Transverse colon (tissue), 4 donors: ENCODE data around the gene RBM22. TPM values are rescaled to one million over a fixed set of nuclear protein-coding genes. Genes with fewer than 3 reads are reported as not detected.

Experiments
- DNase-seq: peaks from one replicate; pipeline ENCODE4 v3.0.0-alpha.2; 2019
- H3K27ac ChIP-seq, 4 donors: fragments of 200-600 bp; sonication (generic); 2 replicates each; pipeline ENCODE4 v1.5.1; 2016 to 2018; ENCODE audit warnings: inconsistent platforms in 4 of 4
- H3K27me3 ChIP-seq: fragments of 200-600 bp; sonication (generic); 2 replicates; pipeline ENCODE4 v1.5.1; 2017; ENCODE audit warnings: inconsistent platforms
- H3K36me3 ChIP-seq, 4 donors: fragments of 200-600 bp; sonication (generic); 2 replicates each; pipeline ENCODE4 v1.5.1; 2017 to 2019; ENCODE audit warnings: inconsistent platforms in 4 of 4
- H3K4me1 ChIP-seq, 4 donors: fragments of 200-600 bp; sonication (generic); 2 replicates each; pipeline ENCODE4 v1.5.1; 2017 to 2020; ENCODE audit warnings: inconsistent platforms in 4 of 4
- H3K4me3 ChIP-seq, 4 donors: fragments of 200-600 bp; sonication (generic); 1 replicate in 1 of 4; 2 replicates in 3 of 4; pipeline versions ENCODE4 v1.5.1 to v1.6.1; 2017 to 2019; ENCODE audit warnings: inconsistent platforms in 4 of 4
- H3K9me3 ChIP-seq, 2 donors: fragments of 200-600 bp; sonication (generic); 2 replicates each; pipeline ENCODE4 v1.5.1; 2017 to 2019; ENCODE audit warnings: inconsistent platforms in 2 of 2
- EP300 ChIP-seq: sonication (generic); formaldehyde crosslinking; IDR thresholded peaks from one replicate; pipeline ENCODE4 v1.6.1; 2017; ENCODE audit warnings: antibody characterized with exemption, low read depth
- POLR2A ChIP-seq: fragments of 450-650 bp; IDR thresholded peaks from one replicate; pipeline ENCODE4 v1.6.1; 2016; ENCODE audit warnings: antibody characterized with exemption, mild to moderate bottlenecking, moderate library complexity
- POLR2AphosphoS5 ChIP-seq, 3 donors: sonication (generic); formaldehyde crosslinking; IDR thresholded peaks; one replicate each; pipeline ENCODE4 v1.6.1; 2016; ENCODE audit warnings: antibody characterized with exemption in 3 of 3
- WGBS, 2 donors: methylation state at CpG; one replicate each; pipeline ENCODE4 v1.1.5; 2018; ENCODE audit warnings: low coverage in 1 of 2; 5-methylcytosine and 5-hydroxymethylcytosine counted together
- in situ Hi-C, 4 donors: fragments of 200-750 bp; cut with MboI; loops; one replicate each; pipeline versions ENCODE4 v1.15.0 to v1.15.1; 2017; ENCODE audit warnings: low sequenced_read_pairs in 3 of 4, low pct_ligation_motif_present in 1 of 4, low pct_unique_long_range_greater_than_20kb in 1 of 4
- intact Hi-C: fragments of 100-400 bp; cut with DNase I; formaldehyde crosslinking; loops from one replicate; pipeline ENCODE4 v1.15.1; 2023; ENCODE audit warnings: low total_unique reads
- total RNA-seq, 4 donors: library from RNA; depleted of rRNA; stranded (reverse); fragments of >200 nt; gene quantifications; one replicate each; pipeline ENCODE4 v1.1.0, GENCODE V29; 2016
- TF ChIP-seq, protein P1 (sequence below), 5 experiments: fragments of 200-600 bp in 3 of 5; fragments of 450-650 bp in 2 of 5; sonication (generic) in 3 of 5; IDR thresholded peaks; 1 replicate in 2 of 5; 2 replicates in 3 of 5; pipeline ENCODE4 v1.5.1; 2016 to 2017; ENCODE audit warnings: antibody characterized with exemption in 5 of 5, inconsistent platforms in 3 of 5, mild to moderate bottlenecking in 2 of 5, moderate library complexity in 1 of 5

Gene RBM22
- total RNA-seq, 4 donors from 2014 or later, result 22.1 to 40.6 (median 35.6) TPM

DNA sequence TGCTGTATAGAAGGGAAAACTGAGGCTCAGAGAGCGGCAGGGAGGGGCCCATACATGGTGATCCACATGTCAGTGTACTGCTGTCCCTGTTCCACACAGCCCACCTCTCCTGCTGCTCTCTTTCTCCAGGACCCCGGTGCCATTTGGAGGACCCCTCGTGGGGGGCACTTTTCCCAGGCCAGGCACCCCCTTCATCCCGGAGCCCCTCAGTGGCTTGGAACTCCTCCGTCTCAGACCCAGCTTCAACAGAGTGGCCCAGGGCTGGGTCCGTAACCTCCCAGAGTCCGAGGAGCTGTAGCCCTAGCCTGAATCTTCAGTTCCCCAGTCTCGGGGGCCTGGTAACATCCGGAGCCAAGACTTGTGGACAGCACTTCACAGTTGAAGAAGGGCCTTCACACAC, 24.3 kb downstream of the RBM22 start:
- no peaks in the 10 kb centered on the region for H3K9me3 ChIP-seq
- H3K36me3 ChIP-seq, result no peaks in the 10 kb centered on the region
- WGBS, 2 donors, result 89 to 100% methylated on average over 1 to 9 of the region's 9 CpGs
- in situ Hi-C loops, result no loop called here
- H3K4me3 ChIP-seq, result no peak overlapping the region
- TF ChIP-seq POLR2A (no peak), EP300 (no peak), POLR2AphosphoS5 (IDR thresholded peaks at IDR 0.05) (no peak)
- TF ChIP-seq, protein P1, sequence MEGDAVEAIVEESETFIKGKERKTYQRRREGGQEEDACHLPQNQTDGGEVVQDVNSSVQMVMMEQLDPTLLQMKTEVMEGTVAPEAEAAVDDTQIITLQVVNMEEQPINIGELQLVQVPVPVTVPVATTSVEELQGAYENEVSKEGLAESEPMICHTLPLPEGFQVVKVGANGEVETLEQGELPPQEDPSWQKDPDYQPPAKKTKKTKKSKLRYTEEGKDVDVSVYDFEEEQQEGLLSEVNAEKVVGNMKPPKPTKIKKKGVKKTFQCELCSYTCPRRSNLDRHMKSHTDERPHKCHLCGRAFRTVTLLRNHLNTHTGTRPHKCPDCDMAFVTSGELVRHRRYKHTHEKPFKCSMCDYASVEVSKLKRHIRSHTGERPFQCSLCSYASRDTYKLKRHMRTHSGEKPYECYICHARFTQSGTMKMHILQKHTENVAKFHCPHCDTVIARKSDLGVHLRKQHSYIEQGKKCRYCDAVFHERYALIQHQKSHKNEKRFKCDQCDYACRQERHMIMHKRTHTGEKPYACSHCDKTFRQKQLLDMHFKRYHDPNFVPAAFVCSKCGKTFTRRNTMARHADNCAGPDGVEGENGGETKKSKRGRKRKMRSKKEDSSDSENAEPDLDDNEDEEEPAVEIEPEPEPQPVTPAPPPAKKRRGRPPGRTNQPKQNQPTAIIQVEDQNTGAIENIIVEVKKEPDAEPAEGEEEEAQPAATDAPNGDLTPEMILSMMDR (IDR thresholded peaks at IDR 0.05), result no peak
- no peak for DNase-seq
- intact Hi-C loops, result no loop called here
- peaks cover 9% of the 10 kb centered on the region for H3K27me3 ChIP-seq
- H3K4me1 ChIP-seq, result peaks cover 2 to 16% (median 12%) of the 10 kb centered on the region in 4 donors
- H3K27ac ChIP-seq, result no peak overlapping the region

DNA sequence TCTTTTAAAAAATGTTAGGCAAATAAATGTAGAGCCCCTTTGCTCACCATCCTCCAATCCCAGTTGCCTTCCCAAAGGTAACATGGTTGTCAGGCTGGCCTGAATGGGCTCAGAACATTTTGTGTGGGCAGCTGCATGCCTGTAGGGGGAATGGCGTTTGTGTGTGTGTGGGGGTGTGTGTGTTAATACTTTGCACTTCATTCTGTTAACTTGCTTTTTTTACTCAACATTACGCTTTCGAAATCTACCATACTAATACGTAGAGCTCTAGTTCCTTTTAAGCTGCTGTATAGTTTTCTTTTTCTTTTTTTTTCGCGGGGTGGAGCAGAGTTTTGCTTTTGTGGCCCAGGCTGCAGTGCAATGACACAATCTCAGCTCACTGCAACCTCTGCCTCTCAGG, 25.8 kb downstream of the RBM22 start:
- H3K27ac ChIP-seq, result peak overlapping the region in 1 of 4 donors; percentile 54
- in situ Hi-C loops, result no loop called here
- H3K9me3 ChIP-seq, result no peaks in the 10 kb centered on the region
- 66 to 84% methylated on average over 6 of the region's 6 CpGs for WGBS, 2 donors
- intact Hi-C loops, result no loop called here
- no peak for TF ChIP-seq EP300
- no peak for TF ChIP-seq POLR2AphosphoS5 (IDR thresholded peaks at IDR 0.05)
- no peak for TF ChIP-seq POLR2A
- TF ChIP-seq, protein P1 (IDR thresholded peaks at IDR 0.05), result no peak
- H3K4me1 ChIP-seq, result peaks cover 6 to 20% (median 15%) of the 10 kb centered on the region in 4 donors
- no peaks in the 10 kb centered on the region for H3K36me3 ChIP-seq
- DNase-seq, result no peak
- H3K4me3 ChIP-seq, result no peak overlapping the region
- peaks cover 24% of the 10 kb centered on the region for H3K27me3 ChIP-seq

DNA sequence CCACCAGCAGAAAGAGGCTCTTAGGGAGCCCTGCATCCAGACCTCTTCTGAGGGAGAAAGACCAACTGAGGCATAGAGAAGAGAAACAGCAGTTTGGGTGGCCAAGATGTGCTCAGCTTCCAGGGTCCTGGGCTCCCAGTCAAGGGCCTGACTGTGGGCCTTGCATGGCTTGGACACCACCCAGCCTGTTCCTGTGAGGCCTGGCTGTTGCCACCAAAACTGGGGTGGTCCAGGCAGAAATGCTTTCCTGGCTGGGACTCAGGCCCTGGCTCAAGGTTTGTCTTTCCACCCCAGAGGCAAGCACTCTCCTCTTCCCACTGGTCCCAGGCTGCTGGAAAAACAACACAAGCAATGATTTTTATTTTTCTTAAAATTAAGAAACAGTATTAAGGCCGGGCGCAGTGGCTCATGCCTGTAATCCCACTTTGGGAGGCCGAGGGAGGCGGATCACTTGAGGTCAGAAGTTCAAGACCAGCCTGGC, 26.5 kb downstream of the RBM22 start:
- no peaks in the 10 kb centered on the region for H3K9me3 ChIP-seq
- intact Hi-C loops (loop anchor here (5.0 kb wide), 1 partner anchor 97 kb away; no protein-coding TSS in a partner anchor), in situ Hi-C loops (loop anchor here (25.0 kb wide), 2 partner anchors 112 to 212 kb away; no protein-coding TSS in a partner anchor)
- no peak overlapping the region for H3K4me3 ChIP-seq
- DNase-seq, result no peak
- H3K27me3 ChIP-seq, result peaks cover 29% of the 10 kb centered on the region
- TF ChIP-seq POLR2AphosphoS5 (IDR thresholded peaks at IDR 0.05) (no peak), EP300 (no peak), POLR2A (no peak)
- TF ChIP-seq, protein P1 (IDR thresholded peaks at IDR 0.05), result no peak
- peak overlapping the region in 3 of 4 donors; percentile 24 to 54 (median 31) for H3K27ac ChIP-seq
- 78 to 84% methylated on average over 4 of the region's 4 CpGs for WGBS, 2 donors
- H3K4me1 ChIP-seq, result peaks cover 6 to 20% (median 15%) of the 10 kb centered on the region in 4 donors
- H3K36me3 ChIP-seq, result no peaks in the 10 kb centered on the region

DNA sequence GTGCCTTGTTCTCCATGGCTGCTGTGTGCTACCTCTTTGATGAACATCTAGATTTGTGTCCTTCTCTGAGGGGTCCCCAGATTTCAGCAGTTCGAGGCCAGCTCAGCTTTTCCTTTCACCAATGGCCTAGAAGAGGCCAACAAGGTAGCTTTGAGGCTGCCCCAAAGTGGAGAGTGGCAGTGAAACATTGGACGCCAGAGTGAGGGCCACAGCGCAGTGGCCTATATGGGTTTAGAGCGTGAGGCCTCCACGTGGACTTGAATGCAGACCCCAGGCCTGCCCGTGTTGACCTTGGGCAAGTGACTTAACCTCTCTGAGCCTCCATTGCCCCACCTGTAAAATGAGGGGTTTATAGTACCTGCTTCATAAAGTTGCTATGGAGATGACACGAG, 28.0 kb downstream of the RBM22 start:
- intact Hi-C loops (loop anchor here (5.0 kb wide), 1 partner anchor 96 kb away; no protein-coding TSS in a partner anchor), in situ Hi-C loops (loop anchor here (25.0 kb wide), 2 partner anchors 111 to 211 kb away; no protein-coding TSS in a partner anchor)
- no peak for DNase-seq
- H3K4me1 ChIP-seq, result peaks cover 6 to 20% (median 15%) of the 10 kb centered on the region in 4 donors
- TF ChIP-seq EP300 (no peak), POLR2A (no peak), POLR2AphosphoS5 (IDR thresholded peaks at IDR 0.05) (no peak)
- TF ChIP-seq, protein P1 (IDR thresholded peaks at IDR 0.05), result no peak
- H3K9me3 ChIP-seq, result no peaks in the 10 kb centered on the region
- H3K4me3 ChIP-seq, result peak overlapping the region in 2 of 4 donors; percentile 36 to 48
- 63 to 72% methylated on average over 3 to 7 of the region's 7 CpGs for WGBS, 2 donors
- H3K27ac ChIP-seq, result no peak overlapping the region
- no peaks in the 10 kb centered on the region for H3K36me3 ChIP-seq
- peaks cover 29% of the 10 kb centered on the region for H3K27me3 ChIP-seq
